RWPE1 (cell line): Measurements from ENCODE around the gene LMTK3.
A peak's percentile ranks its signal among the peaks of the same experiment; 100 is the strongest.

Experiments
- CTCF ChIA-PET: fragments of 350-600 bp; sonication (Branson Sonifier 250); formaldehyde crosslinking; extraction: SDS; loops from one replicate; lab custom pipeline; 2021; lab: Yijun Ruan, JAX
- POLR2A ChIA-PET: fragments of 400-600 bp; formaldehyde crosslinking; extraction: SDS; loops from one replicate; lab custom pipeline; 2020; ENCODE audit warnings: antibody characterized with exemption; ENCODE audit not compliant: low non-redundant PET; lab: Yijun Ruan, JAX
- DNase-seq: peaks from one replicate; pipeline ENCODE4 v3.0.0; 2012; ENCODE audit warnings: low spot score
- H3K27ac ChIP-seq: fragments of 450-650 bp; 2 replicates; pipeline ENCODE4 v1.5.1; 2017
- CTCF ChIP-seq: fragments of 450-650 bp; conservative IDR thresholded peaks from 2 replicates; pipeline ENCODE4 v1.5.1; 2017; ENCODE audit warnings: low read depth, mild to moderate bottlenecking

Gene LMTK3

GRCh38 chr19:48445256-48445605, 66.4 kb downstream of the LMTK3 start:
- CTCF ChIA-PET = interaction anchor here (0.6 to 1.7 kb wide), 8 partner anchors 13 to 139 kb away, joined by 3 to 4 read pairs (median 3); partner anchors contain the start of gene KDELR1
- POLR2A ChIA-PET = interaction anchor here (1.0 kb wide), 2 partner anchors 48 to 174 kb away, joined by 3 read pairs; partner anchors contain the start of genes RPL18 and SPHK2
- peak; percentile 91 for DNase-seq
- peak overlapping the region; percentile 90 for H3K27ac ChIP-seq
- TF ChIP-seq CTCF = peak; percentile 77

- TF ChIP-seq CTCF = no peak
- POLR2A ChIA-PET = interaction anchor here (1.0 kb wide), 2 partner anchors 48 to 174 kb away, joined by 3 read pairs; partner anchors contain the start of genes RPL18 and SPHK2
- CTCF ChIA-PET = interaction anchor here (0.6 to 1.7 kb wide), 7 partner anchors 16 to 140 kb away, joined by 3 to 4 read pairs (median 3); partner anchors contain the start of gene KDELR1
Observed at GRCh38 chr19:48444936-48445200, 66.8 kb downstream of the LMTK3 start.

GRCh38 chr19:48444129-48444935, 67.3 kb downstream of the LMTK3 start:
- ChIA-PET CTCF (interaction anchor here (0.6 to 1.7 kb wide), 4 partner anchors 16 to 140 kb away, joined by 3 read pairs; no protein-coding TSS in a partner anchor), POLR2A (no interaction called here)
- peak overlapping the region; percentile 75 for H3K27ac ChIP-seq
- no peak for DNase-seq
- no peak for TF ChIP-seq CTCF

More at GRCh38 chr19:48444936-48445200, 66.8 kb downstream of the LMTK3 start:
- DNase-seq = no peak
- peak overlapping the region; percentile 75 for H3K27ac ChIP-seq

- peak overlapping the region; percentile 75; the same call in 1 of the 2 replicates for H3K27ac ChIP-seq
- no peak for DNase-seq
- TF ChIP-seq CTCF = no peak
- POLR2A ChIA-PET = interaction anchor here (0.6 kb wide), 1 partner anchor 8 kb away, joined by 6 read pairs; no protein-coding TSS in a partner anchor
- CTCF ChIA-PET = interaction anchor here (0.5 to 0.9 kb wide), 2 partner anchors 52 to 61 kb away, joined by 3 to 4 read pairs; partner anchors contain the start of gene KDELR1
Observed at GRCh38 chr19:48443731-48444128, 67.9 kb downstream of the LMTK3 start.

- no peak overlapping the region for H3K27ac ChIP-seq
- CTCF ChIA-PET = interaction anchor here (0.5 to 0.9 kb wide), 2 partner anchors 52 to 62 kb away, joined by 3 to 4 read pairs; partner anchors contain the start of gene KDELR1
- TF ChIP-seq CTCF = no peak
- peak; percentile 27 for DNase-seq
- POLR2A ChIA-PET = interaction anchor here (0.6 kb wide), 1 partner anchor 8 kb away, joined by 6 read pairs; no protein-coding TSS in a partner anchor
Observed at GRCh38 chr19:48443256-48443655, 68.4 kb downstream of the LMTK3 start.
